CD1c-positive myeloid dendritic cell (primary cell): ENCODE measurements around the gene PRDM2.

Source experiments
- DNase-seq: peaks from one replicate; pipeline ENCODE4 v3.0.0-alpha.2; 2016; ENCODE audit errors: extremely low spot score

Gene PRDM2

DNA sequence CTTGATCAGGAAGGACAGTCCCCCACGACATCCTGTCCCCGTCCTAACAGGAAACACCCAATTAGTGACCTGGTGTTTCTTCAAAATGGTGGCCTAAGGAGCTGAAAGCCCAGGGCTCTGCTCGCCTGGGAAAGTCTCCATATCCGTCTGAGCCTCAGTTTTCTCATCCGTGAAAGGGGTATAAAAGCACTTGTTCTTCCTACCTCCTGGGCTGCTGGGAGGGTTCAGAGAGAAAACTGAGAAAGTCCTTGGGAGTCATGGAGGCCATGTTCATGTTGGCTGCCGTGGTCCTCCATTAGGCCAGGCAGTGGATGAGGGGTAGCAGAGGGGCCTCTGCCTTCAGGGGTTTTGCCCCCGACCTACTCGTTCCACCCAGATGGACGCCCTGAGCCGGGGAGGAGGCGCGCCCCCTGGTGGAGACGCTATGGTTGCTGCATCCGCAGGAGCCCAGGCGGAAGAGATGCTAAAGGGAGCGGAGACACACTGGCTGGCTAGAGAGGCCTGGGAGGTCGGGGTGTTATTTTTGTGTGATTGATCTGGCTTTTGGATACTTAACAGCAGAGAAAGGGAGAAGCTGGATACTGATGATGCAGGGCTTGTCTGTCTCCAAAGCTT is 113.5 kb downstream of the PRDM2 start:
- DNase-seq: peak; percentile 37

DNA sequence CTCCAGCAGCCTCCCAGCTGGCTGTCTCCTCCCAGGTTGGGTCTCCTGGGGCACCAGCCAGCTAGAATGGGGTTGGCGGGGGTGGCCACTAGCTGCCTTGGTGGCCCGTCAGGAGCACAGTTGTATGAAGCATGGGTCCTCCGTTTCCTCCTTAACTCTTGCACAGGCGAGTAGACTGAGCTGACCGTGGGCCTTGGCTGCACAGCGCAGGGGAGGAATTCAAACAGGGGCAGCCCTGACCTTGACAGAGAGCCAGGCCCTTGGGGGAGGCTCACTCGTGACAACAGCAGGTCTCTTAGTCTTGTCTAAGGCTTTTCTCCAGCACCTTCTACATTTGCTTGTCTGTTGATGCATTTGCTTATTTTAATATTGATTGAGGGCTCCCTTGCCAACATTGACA is 114.1 kb downstream of the PRDM2 start:
- DNase-seq: no peak

DNA sequence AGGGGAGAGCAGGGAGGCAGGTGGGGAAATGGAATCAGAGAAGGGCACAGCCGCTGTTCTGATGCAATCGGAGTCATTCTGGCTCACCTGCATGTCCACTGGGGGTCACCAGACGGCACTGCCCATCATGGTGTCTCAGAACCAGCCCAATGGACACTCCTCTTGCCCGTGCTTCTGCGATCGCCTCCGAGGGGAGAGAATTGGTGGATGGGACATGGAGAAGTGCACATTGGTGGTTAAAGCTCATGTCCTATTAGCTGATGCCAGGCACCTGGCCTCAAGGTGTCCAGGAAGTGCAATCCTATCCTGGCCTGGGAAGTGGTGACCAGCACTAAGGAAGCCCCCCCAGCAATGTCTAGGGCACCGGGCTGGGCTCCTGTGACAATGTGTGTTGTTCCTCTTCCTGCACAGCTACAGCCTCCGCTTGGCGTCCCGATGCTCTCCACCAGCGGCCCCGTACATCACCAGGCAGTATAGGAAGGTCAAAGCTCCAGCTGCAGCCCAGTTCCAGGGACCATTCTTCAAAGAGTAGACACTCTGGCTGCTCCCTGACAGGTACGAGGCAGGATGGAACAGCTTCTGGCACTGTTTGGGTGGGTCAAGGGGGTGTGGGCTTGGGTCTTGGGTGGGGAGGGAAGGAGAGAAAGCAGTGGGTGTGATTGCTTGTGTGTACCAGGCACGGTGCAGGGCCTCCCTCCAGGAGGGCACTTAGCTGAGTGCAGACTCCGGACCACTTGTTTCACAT is 116.2 kb downstream of the PRDM2 start:
- DNase-seq: no peak

DNA sequence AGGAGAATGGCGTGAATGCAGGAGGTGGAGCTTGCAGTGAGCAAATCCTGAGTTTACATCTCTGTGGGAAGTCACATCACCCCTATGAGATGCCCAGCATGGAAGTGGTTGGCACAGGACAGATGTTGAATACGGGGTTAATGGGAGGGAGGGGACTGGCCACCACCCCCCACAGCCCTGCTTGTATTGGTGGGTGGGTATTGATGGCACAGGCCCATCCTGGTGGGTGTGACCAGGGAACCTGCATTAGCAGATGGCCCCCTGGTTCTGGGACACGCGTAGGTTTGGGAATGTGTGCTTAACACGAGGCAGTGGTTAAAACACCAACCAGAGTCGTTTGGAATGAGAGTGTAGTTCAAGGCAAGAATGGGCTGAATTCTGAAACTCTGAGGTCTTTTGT is 117.9 kb downstream of the PRDM2 start:
- no peak for DNase-seq

DNA sequence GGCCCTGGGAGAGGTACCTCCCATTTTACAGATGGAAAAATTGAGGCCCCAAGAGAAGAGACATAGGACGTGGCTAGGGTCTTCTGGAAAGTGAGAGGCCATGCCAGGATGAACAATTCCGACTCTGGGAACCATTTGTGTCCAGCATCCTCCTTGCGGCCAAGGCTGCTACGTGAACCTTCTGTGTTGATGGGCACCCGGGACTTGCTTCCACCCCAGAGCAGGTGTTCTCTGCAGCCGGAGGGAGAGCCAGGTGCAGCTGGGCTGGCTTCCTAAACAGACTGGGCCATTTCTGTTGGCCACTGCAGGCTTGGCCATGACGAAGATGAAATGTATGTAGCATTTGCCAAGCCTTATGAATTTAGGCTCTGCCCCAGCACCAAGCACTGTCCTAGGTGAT is 118.9 kb downstream of the PRDM2 start:
- no peak for DNase-seq

DNA sequence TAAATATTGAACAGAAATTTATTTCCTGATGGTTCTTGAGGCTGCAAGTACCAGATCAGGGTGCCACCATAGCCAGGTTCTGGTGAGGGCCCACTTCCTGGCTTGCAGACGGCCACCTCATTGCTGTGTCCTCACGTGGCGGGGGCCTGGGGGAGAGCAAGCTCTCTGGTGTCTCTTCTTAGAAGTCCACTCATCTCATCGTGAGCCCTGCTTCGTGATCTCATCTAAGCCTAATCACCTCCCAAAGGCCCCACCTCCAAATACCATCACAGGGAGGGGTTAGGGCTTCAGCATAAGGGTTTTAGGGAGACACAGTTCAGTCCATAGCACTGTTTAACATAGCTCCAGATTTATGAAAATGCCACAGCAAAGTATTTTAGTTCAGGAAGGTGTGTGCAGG is 119.7 kb downstream of the PRDM2 start:
- no peak for DNase-seq

DNA sequence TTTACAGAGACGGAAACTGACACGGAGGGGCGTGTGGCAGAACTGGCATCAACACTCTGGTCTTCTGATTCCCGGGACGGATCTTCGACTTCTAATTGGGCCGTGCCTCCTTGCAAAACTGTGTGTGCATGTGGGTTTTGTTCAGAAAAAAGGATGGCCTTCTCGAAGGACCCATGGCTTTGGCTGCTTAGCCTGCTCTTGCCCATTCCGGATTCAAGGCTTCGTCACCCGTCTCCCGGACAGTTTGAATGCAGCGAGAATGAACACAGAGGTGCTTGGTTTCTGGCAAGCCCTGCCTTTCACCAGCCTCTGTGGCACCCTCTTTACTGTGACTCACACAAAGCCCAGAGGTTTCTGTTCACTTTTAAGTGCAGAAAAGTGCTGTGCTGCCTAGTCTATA is 120.1 kb downstream of the PRDM2 start:
- no peak for DNase-seq

DNA sequence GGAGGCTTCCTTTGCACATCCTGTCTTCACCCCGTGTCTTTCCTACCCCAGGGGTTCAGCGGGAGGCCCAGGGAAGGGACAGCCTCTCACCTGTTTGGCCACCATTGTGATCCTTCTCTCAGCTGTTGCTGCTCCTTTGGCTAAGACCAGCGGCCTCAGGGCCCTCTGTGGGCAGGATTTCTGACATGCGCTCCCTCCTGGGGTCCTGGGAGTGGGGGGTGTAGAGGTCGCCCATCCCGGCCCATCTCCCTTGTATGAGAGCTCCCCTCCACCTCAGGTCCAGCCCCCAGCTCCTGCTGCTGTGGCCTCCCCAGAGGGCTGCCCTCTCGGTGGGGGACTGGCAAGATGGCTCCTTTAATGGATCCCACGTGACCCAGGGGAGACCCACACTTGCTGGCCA is 120.5 kb downstream of the PRDM2 start:
- DNase-seq: no peak

DNA sequence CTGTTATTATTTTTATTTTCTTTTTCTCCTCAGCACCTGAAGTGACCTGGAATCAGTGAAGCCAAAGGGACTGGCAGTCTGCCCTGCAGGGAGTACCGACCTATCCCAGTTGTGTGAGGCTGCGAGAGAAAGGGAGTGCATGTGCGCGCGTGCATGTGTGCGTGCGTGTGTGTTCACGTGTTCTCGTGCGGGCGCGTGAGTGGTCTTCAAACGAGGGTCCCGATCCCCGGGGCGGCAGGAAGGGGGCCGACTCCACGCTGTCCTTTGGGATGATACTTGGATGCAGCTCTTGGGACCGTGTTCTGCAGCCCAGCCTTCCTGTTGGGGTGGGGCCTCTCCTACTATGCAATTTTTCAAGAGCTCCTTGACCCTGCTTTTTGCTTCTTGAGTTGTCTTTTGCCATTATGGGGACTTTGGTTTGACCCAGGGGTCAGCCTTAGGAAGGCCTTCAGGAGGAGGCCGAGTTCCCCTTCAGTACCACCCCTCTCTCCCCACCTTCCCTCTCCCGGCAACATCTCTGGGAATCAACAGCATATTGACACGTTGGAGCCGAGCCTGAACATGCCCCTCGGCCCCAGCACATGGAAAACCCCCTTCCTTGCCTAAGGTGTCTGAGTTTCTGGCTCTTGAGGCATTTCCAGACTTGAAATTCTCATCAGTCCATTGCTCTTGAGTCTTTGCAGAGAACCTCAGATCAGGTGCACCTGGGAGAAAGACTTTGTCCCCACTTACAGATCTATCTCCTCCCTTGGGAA is 123.3 kb downstream of the PRDM2 start:
- no peak for DNase-seq

DNA sequence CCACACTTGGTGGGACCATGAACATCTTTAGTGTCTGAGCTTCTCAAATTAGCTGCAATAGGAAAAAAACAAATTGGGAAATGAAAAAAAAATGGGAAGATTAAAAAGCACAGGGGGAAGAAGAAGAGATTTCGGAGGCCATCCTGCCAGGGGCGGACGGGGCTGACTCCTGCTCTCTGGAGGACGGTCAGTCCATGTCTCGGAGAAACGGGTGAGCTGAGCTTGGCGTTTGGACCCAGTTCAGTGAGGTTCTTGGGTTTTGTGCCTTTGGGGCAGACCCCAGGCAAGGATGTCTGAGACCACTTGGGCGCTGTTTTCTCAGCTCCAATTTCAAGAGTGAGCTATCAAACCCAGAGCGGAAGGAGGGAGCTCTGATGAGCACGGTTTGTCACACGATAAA is 123.9 kb downstream of the PRDM2 start:
- DNase-seq: no peak

DNA sequence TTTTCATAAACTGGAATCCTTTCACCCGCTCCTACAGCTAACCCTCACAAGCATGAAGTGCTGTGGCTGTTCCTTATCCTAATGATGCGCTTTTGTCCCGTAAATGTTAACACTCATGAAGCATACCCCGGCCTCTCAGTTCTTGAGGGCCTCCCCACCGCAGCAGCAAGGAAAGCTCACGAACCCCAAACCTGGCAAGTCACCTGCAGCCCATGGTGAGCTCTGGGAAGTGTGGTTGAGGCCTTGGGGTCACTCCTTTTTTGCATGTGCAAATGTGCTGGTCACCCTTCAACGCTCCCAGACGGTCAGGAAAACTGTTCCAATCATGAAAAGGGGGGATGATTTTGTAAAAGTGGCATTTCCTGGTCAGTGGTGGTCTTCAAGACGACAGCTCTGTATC is 124.6 kb downstream of the PRDM2 start:
- no peak for DNase-seq

DNA sequence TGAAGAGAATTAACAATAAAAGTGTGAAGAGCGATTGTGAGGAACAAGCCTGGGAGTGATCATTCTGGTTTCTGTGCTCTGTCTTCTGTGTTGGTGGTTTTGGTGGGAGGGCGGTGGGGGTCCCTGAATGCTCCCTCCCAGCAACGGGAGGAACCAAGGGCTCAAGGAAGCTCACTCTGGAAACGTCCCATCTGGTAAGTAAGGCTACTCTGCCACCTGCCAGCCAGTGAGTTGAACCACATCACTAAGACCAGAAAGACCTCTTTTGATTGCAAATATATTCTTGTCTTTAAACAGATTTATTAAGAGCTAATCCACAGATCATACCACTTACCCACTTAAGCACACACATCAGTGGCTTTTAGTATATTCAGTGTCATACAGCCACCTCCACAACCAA is 125.0 kb downstream of the PRDM2 start:
- no peak for DNase-seq

DNA sequence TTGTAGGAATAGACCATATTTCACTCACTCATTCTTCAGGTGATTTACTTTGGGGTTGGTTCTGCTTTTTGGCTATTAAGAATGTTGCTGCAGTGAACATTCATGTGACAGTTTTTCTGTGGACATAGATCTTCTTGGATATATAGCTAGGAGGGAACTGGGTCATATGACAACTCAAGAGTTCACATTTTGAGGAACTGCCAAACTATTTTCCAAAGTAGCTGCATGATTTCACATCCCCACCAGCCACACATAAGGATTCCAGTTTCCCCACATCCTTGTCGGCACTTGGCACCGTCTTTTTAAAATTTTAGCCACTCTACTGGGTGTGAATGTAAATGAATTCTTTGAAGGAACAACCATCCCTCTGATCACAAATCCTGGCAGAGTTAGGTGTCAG is 126.0 kb downstream of the PRDM2 start:
- DNase-seq: peak; percentile 56

DNA sequence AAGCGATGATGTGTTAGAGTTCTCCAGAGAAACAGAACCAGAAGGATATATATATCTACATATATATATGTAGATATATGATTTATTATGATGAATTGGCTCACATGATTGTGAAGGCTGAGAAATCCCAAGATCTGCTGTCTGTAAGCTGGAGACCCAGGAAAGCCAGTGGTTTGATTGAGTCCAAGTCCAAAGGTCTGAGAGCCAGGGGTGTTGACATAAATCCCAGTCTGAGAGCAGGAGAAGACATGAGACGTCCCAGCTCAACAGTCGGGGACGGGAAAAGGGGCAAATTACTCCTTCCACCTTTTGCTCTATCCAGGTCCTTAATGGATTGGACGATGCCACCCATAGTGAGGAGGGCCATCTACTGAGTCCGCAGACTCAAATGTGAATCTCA is 126.6 kb downstream of the PRDM2 start:
- no peak for DNase-seq

DNA sequence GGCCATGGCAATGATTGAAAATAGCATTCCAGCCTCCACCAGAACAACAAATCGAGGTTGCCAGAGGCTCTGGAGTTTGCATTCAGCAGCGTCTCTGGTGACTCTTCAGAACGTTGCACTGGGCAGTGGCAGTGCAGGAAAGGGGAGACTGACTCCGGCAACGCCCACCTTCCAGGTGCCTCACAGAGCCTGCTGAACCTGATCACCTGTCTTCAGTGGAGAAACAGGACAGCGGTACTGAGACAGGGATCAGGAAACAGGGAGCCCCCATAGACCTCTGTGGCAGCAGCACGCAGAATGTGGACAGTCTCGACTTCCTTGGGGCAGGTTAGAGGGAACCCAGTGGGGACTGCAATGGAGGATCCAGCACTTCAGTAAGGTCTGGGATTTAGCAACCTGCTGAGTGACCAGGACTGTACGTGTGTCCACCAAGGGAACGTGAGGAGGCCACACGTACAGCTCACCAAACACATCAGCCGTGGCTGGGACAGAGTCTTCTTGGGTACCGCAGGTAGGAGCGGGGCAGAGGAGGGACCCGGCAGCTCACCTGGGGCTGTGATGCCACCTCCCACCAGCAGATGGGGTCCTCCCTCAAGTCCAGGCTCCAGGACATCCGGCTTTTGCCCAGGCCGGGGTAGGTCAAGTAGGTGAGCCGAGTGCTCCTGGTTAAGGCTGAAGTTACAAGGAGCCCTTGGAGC is 128.6 kb downstream of the PRDM2 start:
- no peak for DNase-seq

DNA sequence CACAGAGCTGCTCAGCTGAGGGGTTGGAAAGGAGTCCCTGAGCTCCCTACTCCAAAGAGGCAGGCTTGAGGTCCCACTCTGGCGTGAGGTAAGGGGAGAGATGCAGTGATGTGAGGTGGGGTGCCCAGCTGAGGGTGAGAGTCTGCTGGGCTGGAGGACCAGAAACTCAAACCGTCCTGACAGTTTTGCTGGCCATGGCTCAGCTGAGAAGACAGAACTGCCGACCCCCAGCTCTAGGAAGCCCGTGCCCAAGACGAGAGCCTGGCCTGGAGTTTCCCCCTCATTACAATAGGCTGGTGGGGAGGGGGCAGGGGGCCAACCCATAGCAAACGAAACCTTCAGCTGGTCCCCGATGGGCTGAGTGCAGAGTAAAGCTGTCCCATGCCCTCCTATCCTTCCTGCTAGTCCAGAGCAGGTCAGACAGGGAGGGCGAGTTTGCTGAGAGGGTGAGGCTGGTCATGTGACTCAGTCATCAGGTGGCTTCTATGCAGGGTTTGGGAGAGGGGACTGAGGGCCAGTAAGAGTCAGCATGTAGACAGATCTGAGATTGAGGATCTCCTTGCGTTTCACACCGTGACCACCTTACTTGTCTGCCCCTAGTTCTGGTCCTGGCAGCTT is 129.3 kb downstream of the PRDM2 start:
- DNase-seq: no peak

DNA sequence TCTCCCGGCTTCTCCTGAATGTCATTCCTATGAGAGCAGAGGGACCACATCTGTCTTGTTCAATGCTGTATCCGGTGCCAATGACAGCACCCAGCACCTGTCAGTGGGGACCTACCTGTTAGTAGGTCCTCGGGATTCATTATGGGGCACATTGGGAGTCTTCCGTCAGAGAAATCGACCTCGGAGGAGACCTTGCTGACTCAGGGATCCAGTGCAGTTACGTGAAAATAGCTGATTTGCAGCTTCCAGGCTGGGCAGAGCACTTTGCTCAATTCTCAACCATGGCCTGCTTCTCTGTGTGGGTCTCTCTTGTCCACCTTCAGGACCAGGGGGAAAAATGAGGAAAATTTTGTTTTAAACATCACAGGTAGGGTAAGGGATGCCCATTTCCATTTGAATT is 130.2 kb downstream of the PRDM2 start:
- no peak for DNase-seq

DNA sequence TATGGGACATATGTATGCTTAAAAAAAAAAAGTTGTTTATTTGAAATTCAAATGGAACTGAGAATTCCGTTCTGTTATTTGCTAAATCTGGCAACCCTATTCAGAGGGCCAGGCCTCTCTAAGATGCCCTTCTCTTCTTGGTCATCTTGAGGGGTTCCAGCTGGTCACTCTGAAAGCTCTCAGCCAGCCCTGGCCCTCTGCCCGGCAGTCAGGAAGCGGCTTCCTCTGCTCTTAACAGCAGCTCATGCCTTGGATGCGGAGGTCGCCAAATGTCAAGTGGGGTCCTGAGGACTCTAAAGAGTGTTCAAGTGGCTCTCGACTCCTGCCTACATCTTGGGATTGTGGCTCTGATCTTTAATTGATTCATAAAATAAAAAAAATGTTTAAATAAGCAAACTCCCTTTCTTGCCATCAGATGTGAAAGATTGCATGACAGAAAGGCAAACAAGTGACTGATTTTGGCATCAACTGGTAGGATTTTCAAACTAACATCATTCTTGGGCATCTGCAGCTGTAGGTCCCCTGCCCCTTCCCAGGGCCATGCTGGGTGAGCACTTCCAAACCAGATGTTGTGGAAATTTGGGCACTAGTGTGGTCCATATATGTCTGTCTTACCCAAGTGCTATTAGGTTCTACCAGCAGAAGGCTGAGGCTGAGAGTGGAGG is 130.8 kb downstream of the PRDM2 start:
- no peak for DNase-seq

DNA sequence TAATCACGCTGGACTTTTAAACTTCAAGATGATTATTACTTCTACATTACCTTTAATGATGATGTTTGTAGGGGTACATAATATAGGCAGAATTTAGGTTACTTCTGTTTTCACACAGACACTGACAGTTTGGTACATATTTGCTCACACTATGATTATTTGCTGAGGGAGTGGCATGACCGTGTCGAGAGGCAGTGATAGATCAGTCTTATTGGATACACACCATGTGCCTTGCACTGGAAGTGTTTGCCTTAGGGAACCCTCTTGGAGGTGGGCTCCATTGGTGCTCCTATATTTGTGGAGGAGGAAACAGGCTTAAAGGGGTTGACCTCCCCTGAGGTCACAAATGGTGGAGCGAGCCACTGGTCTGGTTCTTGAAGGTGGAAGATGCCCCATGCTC is 132.1 kb downstream of the PRDM2 start:
- no peak for DNase-seq

DNA sequence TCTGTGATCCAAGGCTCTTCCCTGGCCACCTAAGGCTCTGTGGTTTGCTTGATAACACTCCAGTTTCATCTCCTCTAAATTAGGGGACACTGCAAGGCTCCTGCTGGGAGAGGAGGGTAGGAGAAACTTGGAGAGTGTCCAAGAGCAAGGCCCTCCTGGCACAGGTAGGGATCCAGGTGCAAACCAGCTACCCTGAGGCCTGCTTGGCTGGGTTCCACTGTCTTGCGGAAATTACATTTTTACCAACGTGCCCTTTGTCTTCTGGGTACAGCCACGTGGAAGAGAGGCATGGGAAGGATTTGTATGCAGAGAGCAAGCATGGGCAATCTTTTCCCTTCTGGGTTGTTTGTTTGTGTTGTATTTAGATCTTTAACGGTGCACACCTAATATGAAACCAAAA is 132.5 kb downstream of the PRDM2 start:
- DNase-seq: no peak

DNA sequence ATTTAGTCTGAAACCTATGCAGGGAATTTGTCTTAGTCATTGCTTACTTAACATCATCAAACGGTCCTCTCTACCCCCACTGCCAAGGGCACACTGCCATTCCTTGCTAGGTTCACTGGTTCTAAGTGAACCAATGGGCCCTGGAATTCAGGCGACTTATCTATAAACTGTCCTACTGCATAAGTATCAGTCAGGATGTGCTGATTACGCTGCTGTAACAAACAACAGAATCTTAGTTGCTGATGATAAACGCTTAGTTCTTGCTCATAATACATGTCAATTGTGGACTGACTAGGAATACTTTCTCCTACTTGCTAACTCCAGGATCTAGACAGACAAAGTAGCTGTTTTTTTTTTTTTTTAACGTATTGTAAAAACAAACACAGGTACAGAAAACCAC is 136.1 kb downstream of the PRDM2 start:
- no peak for DNase-seq

DNA sequence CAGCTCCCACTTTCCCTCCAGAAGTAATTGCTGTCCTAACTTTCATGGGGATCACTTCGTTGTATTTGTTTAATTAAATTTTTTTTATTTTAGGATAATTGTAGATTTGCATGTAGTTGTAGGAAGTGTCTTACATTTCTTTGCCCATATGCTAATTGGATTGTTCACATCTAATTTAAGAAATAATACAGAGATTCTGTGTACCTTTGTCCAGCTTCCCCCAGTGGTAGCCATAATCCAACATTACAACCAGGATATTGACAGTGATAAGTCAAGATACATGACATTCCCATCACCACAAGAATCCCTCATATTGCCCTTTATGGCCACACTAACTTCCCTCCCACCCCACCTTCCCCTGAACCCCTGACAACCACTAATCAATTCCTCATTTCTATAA is 136.6 kb downstream of the PRDM2 start:
- no peak for DNase-seq
